ENCODE results near the gene ZNF777.
"Not testable (repeated sequence)": the region's sequence is repeated elsewhere in the genome, so short reads cannot be mapped to it uniquely, and the experiment has no call there.

ZNF777 gene

GRCh38 chr7:149398195-149398820, 62.6 kb downstream of the ZNF777 start:
- Histone ChIP-seq H3K18ac (ENCODE audit: low read length) (no peak overlapping the region), H3K27me3 (ENCODE audit: insufficient read depth, low read length, poor library complexity) (no peaks in the 10 kb centered on the region), H4K5ac (ENCODE audit: low read length) (no peak overlapping the region), H3K23ac (ENCODE audit: low read length) (no peak overlapping the region), H3K36me3 (ENCODE audit: control insufficient read depth, insufficient read depth, low read length) (no peaks in the 10 kb centered on the region), H3K4ac (ENCODE audit: low read depth, low read length) (no peak overlapping the region), H3K27ac (ENCODE audit: low read depth, low read length) (no peak overlapping the region), H2BK5ac (ENCODE audit: low read length) (no peak overlapping the region), H2BK15ac (replicated peaks; ENCODE audit: low read depth) (no peak overlapping the region), H4K8ac (ENCODE audit: low read depth, low read length) (no peak overlapping the region), H3K4me1 (ENCODE audit: control insufficient read depth, low read depth, low read length) (no peaks in the 10 kb centered on the region), H3K9ac (ENCODE audit: low read length) (no peak overlapping the region), H2BK120ac (ENCODE audit: low read depth, low read length) (no peak overlapping the region), H3K4me3 (ENCODE audit: low read length) (no peak overlapping the region), H3K79me1 (ENCODE audit: low read length) (no peaks in the 10 kb centered on the region), H3K4me2 (ENCODE audit: low read length) (no peak overlapping the region), H3K79me2 (ENCODE audit: control insufficient read depth, insufficient read depth, low read length) (no peaks in the 10 kb centered on the region), H2AK5ac (ENCODE audit: low read length) (no peak overlapping the region), H3K56ac (ENCODE audit: low read length) (no peak overlapping the region)
- no peak for DNase-seq
- no CpG with 5 or more reads among the region's 22 CpGs for WGBS (ENCODE audit: extremely low coverage, insufficient coverage, low lambda C conversion rate)

- no peak overlapping the region for H3K9ac ChIP-seq (ENCODE audit: low read length)
- no peak overlapping the region for H3K4me3 ChIP-seq (ENCODE audit: low read length)
- H3K4ac ChIP-seq (ENCODE audit: low read depth, low read length): no peak overlapping the region
- no peak overlapping the region for H4K5ac ChIP-seq (ENCODE audit: low read length)
- no peak overlapping the region for H4K8ac ChIP-seq (ENCODE audit: low read depth, low read length)
- no peaks in the 10 kb centered on the region for H3K79me1 ChIP-seq (ENCODE audit: low read length)
- no peak overlapping the region for H2AK5ac ChIP-seq (ENCODE audit: low read length)
- H3K27me3 ChIP-seq (ENCODE audit: insufficient read depth, low read length, poor library complexity): no peaks in the 10 kb centered on the region
- H3K4me2 ChIP-seq (ENCODE audit: low read length): no peak overlapping the region
- H3K4me1 ChIP-seq (ENCODE audit: control insufficient read depth, low read depth, low read length): no peaks in the 10 kb centered on the region
- H3K36me3 ChIP-seq (ENCODE audit: control insufficient read depth, insufficient read depth, low read length): no peaks in the 10 kb centered on the region
- H3K79me2 ChIP-seq (ENCODE audit: control insufficient read depth, insufficient read depth, low read length): no peaks in the 10 kb centered on the region
- H3K23ac ChIP-seq (ENCODE audit: low read length): no peak overlapping the region
- no peak for DNase-seq
- no CpG with 5 or more reads among the region's 14 CpGs for WGBS (ENCODE audit: extremely low coverage, insufficient coverage, low lambda C conversion rate)
- H3K56ac ChIP-seq (ENCODE audit: low read length): no peak overlapping the region
- no peak overlapping the region for H3K27ac ChIP-seq (ENCODE audit: low read depth, low read length)
- H2BK5ac ChIP-seq (ENCODE audit: low read length): no peak overlapping the region
- H3K18ac ChIP-seq (ENCODE audit: low read length): no peak overlapping the region
- no peak overlapping the region for H2BK120ac ChIP-seq (ENCODE audit: low read depth, low read length)
- no peak overlapping the region for H2BK15ac ChIP-seq (replicated peaks; ENCODE audit: low read depth)
Measured at GRCh38 chr7:149397470-149398043, 63.3 kb downstream of the ZNF777 start.

GRCh38 chr7:149388550-149389335, 72.1 kb downstream of the ZNF777 start:
- H3K18ac ChIP-seq (ENCODE audit: low read length); H2BK5ac ChIP-seq (ENCODE audit: low read length); H3K79me2 ChIP-seq (ENCODE audit: control insufficient read depth, insufficient read depth, low read length); H3K27me3 ChIP-seq (ENCODE audit: insufficient read depth, low read length, poor library complexity); H3K4me3 ChIP-seq (ENCODE audit: low read length); H2AK5ac ChIP-seq (ENCODE audit: low read length); H3K4me2 ChIP-seq (ENCODE audit: low read length); H3K9ac ChIP-seq (ENCODE audit: low read length); H4K5ac ChIP-seq (ENCODE audit: low read length); H3K79me1 ChIP-seq (ENCODE audit: low read length); H2BK120ac ChIP-seq (ENCODE audit: low read depth, low read length); H3K23ac ChIP-seq (ENCODE audit: low read length); H3K56ac ChIP-seq (ENCODE audit: low read length); H3K36me3 ChIP-seq (ENCODE audit: control insufficient read depth, insufficient read depth, low read length); H3K27ac ChIP-seq (ENCODE audit: low read depth, low read length); H4K8ac ChIP-seq (ENCODE audit: low read depth, low read length); DNase-seq; H3K4me1 ChIP-seq (ENCODE audit: control insufficient read depth, low read depth, low read length); H3K4ac ChIP-seq (ENCODE audit: low read depth, low read length); H2BK15ac ChIP-seq (replicated peaks; ENCODE audit: low read depth): not testable (repeated sequence)
- no CpG with 5 or more reads among the region's 6 CpGs for WGBS (ENCODE audit: extremely low coverage, insufficient coverage, low lambda C conversion rate)

- H4K8ac ChIP-seq (ENCODE audit: low read depth, low read length); H3K56ac ChIP-seq (ENCODE audit: low read length); H3K18ac ChIP-seq (ENCODE audit: low read length); H2BK120ac ChIP-seq (ENCODE audit: low read depth, low read length); H3K4ac ChIP-seq (ENCODE audit: low read depth, low read length); H2BK15ac ChIP-seq (replicated peaks; ENCODE audit: low read depth); DNase-seq; H3K23ac ChIP-seq (ENCODE audit: low read length); H2AK5ac ChIP-seq (ENCODE audit: low read length); H4K5ac ChIP-seq (ENCODE audit: low read length); H3K27me3 ChIP-seq (ENCODE audit: insufficient read depth, low read length, poor library complexity); H3K79me1 ChIP-seq (ENCODE audit: low read length); H3K27ac ChIP-seq (ENCODE audit: low read depth, low read length); H3K4me1 ChIP-seq (ENCODE audit: control insufficient read depth, low read depth, low read length); H3K4me2 ChIP-seq (ENCODE audit: low read length); H3K79me2 ChIP-seq (ENCODE audit: control insufficient read depth, insufficient read depth, low read length); H3K36me3 ChIP-seq (ENCODE audit: control insufficient read depth, insufficient read depth, low read length); H3K9ac ChIP-seq (ENCODE audit: low read length); H2BK5ac ChIP-seq (ENCODE audit: low read length); H3K4me3 ChIP-seq (ENCODE audit: low read length): not testable (repeated sequence)
- WGBS (ENCODE audit: extremely low coverage, insufficient coverage, low lambda C conversion rate): no CpG with 5 or more reads among the region's 4 CpGs
Measured at GRCh38 chr7:149386514-149386913, 74.3 kb downstream of the ZNF777 start.

GRCh38 chr7:149385195-149385950, 75.5 kb downstream of the ZNF777 start:
- no peaks in the 10 kb centered on the region for H3K36me3 ChIP-seq (ENCODE audit: control insufficient read depth, insufficient read depth, low read length)
- H3K27ac ChIP-seq (ENCODE audit: low read depth, low read length): no peak overlapping the region
- H3K4me1 ChIP-seq (ENCODE audit: control insufficient read depth, low read depth, low read length): no peaks in the 10 kb centered on the region
- no peak overlapping the region for H2BK120ac ChIP-seq (ENCODE audit: low read depth, low read length)
- no peaks in the 10 kb centered on the region for H3K27me3 ChIP-seq (ENCODE audit: insufficient read depth, low read length, poor library complexity)
- DNase-seq: no peak
- no peak overlapping the region for H3K9ac ChIP-seq (ENCODE audit: low read length)
- H3K4me2 ChIP-seq (ENCODE audit: low read length): no peak overlapping the region
- H2AK5ac ChIP-seq (ENCODE audit: low read length): no peak overlapping the region
- 100% methylated on average over 1 of the region's 9 CpGs for WGBS (ENCODE audit: extremely low coverage, insufficient coverage, low lambda C conversion rate)
- H3K79me1 ChIP-seq (ENCODE audit: low read length): no peaks in the 10 kb centered on the region
- H4K5ac ChIP-seq (ENCODE audit: low read length): no peak overlapping the region
- no peak overlapping the region for H3K23ac ChIP-seq (ENCODE audit: low read length)
- H3K4me3 ChIP-seq (ENCODE audit: low read length): no peak overlapping the region
- no peak overlapping the region for H2BK5ac ChIP-seq (ENCODE audit: low read length)
- no peak overlapping the region for H3K18ac ChIP-seq (ENCODE audit: low read length)
- H4K8ac ChIP-seq (ENCODE audit: low read depth, low read length): no peak overlapping the region
- no peaks in the 10 kb centered on the region for H3K79me2 ChIP-seq (ENCODE audit: control insufficient read depth, insufficient read depth, low read length)
- H3K56ac ChIP-seq (ENCODE audit: low read length): no peak overlapping the region
- H2BK15ac ChIP-seq (replicated peaks; ENCODE audit: low read depth): no peak overlapping the region
- H3K4ac ChIP-seq (ENCODE audit: low read depth, low read length): no peak overlapping the region

All from mesendoderm (in vitro differentiated cells).